ENCODE measurements around the gene PRAME. TPM values are rescaled to one million over a fixed set of nuclear protein-coding genes. Genes with fewer than 3 reads are reported as not detected.
"Not testable (repeated sequence)": the region's sequence is repeated elsewhere in the genome, so short reads cannot be mapped to it uniquely, and the experiment has no call there.

The PRAME gene
- total and polyA plus RNA-seq, 2 experiments from 2014 or later = not detected

DNA sequence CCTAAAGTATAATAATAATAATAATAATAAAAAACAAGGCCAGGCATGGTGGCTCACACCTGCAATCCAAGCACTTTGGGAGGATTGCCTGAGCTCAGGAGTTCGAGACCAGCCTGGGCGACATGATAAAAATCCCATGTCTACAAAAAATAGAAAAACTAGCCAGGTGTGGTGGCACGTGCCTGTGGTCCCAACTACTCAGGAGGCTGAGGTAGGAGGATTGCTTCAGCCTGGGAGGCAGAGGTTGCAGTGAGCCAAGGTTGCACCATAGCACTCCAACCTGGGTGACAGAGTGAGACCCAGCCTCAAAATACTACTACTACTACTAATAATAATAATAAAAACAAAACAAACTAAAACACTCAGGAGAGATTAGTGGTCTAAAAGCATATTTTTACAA lies 23.4 kb downstream of the PRAME start:
- Histone ChIP-seq H3K9me3 (ENCODE audit: low read depth) (no peaks in the 10 kb centered on the region), H3K4me3 (no peak overlapping the region), H3K27me3 (no peaks in the 10 kb centered on the region), H3K4me1 (ENCODE audit: low read depth) (no peaks in the 10 kb centered on the region), H3K27ac (no peak overlapping the region), H3K36me3 (no peaks in the 10 kb centered on the region)
- DNase-seq (ENCODE audit: low read depth in 1 of 2, low spot score in 1 of 2) = no peak
- TF ChIP-seq, protein P1, sequence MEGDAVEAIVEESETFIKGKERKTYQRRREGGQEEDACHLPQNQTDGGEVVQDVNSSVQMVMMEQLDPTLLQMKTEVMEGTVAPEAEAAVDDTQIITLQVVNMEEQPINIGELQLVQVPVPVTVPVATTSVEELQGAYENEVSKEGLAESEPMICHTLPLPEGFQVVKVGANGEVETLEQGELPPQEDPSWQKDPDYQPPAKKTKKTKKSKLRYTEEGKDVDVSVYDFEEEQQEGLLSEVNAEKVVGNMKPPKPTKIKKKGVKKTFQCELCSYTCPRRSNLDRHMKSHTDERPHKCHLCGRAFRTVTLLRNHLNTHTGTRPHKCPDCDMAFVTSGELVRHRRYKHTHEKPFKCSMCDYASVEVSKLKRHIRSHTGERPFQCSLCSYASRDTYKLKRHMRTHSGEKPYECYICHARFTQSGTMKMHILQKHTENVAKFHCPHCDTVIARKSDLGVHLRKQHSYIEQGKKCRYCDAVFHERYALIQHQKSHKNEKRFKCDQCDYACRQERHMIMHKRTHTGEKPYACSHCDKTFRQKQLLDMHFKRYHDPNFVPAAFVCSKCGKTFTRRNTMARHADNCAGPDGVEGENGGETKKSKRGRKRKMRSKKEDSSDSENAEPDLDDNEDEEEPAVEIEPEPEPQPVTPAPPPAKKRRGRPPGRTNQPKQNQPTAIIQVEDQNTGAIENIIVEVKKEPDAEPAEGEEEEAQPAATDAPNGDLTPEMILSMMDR (IDR thresholded peaks at IDR 0.05; ENCODE audit: low read depth, low read length) = no peak

DNA sequence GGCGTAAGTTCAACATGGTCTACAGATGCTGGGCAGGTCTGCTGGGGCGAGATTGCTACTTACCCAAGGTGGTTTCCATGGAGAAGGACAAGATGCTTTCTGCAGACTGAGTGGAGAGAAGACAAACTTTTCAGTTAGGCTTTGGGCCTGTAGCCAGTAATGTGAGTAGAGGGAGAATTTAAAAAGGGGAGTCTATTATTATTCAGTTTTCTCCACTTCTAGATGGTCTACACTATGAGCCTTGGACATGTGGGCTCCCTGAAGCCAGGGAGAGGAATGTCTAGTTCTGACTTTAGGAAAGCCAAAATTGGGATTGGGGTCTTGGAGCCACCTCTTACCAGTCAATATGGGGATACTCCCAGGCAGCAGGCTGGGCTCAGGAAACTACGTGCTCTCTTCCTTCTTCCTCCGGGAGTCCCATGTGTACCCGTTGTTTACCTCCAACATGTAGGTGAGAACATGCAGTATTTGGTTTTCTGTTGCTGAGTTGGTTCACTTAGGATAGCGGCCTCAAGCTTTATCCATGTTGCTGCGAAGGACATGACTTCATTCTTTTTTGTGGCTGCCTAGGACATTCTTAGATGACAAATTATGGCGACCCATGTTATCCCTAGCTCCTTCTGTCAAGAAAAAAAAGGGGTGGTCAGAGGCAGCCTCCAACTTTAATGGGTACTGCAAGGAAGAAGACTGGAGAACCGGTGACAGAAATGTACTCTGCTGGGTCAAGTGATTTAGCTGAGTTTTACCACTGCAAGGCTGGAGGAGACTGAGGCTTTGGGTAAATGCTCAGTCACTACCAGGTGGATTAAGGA lies 24.3 kb downstream of the PRAME start:
- no peaks in the 10 kb centered on the region for H3K4me1 ChIP-seq (ENCODE audit: low read depth)
- no peaks in the 10 kb centered on the region for H3K9me3 ChIP-seq (ENCODE audit: low read depth)
- no peak overlapping the region for H3K4me3 ChIP-seq
- TF ChIP-seq, protein P1 (IDR thresholded peaks at IDR 0.05; ENCODE audit: low read depth, low read length) = no peak
- DNase-seq (ENCODE audit: low read depth in 1 of 2, low spot score in 1 of 2) = no peak
- no peaks in the 10 kb centered on the region for H3K36me3 ChIP-seq
- H3K27me3 ChIP-seq = no peaks in the 10 kb centered on the region
- H3K27ac ChIP-seq = no peak overlapping the region

DNA sequence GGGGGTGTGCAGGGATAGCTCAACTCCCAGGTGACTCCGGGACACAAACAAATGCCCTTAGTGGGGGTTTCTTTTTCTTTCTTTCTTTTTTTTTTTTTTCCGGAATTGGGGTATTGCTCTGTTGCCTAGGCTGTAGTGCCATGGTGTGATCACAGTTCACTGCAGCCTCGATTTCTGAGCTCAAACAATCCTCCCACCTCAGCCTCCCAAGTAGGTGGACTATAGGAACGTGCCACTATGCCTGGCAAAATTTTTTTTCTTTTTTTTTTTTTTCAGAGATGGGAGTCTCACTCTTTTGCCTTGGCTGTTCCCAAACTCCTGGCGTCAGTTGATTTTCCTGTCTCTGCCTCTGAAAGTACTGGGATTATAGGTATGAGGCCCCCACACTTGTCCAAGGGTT lies 25.2 kb downstream of the PRAME start:
- TF ChIP-seq, protein P1 (IDR thresholded peaks at IDR 0.05; ENCODE audit: low read depth, low read length) = no peak
- no peak overlapping the region for H3K4me3 ChIP-seq
- no peak for DNase-seq (ENCODE audit: low read depth in 1 of 2, low spot score in 1 of 2)
- H3K36me3 ChIP-seq = no peaks in the 10 kb centered on the region
- no peaks in the 10 kb centered on the region for H3K9me3 ChIP-seq (ENCODE audit: low read depth)
- H3K4me1 ChIP-seq (ENCODE audit: low read depth) = no peaks in the 10 kb centered on the region
- H3K27me3 ChIP-seq = no peaks in the 10 kb centered on the region
- no peak overlapping the region for H3K27ac ChIP-seq

DNA sequence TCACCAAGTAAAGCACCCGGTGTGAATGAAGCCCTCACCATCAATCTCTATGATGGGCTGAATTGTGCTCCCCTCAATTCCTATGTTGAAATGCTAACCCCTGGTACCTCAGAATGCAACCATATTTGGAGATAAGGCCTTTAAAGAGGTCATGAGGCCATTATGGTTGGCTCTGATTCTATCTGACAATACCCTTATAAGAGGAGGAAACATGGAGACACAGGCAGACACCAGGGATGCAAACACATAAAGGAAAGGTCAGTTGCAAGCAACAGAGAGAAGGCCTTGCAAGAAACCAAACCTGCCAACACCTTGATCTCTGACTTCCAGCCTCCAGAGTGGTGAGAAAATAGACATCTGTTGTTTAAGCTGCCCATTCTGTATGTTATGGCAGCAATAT lies 25.6 kb downstream of the PRAME start:
- Histone ChIP-seq H3K27me3 (no peaks in the 10 kb centered on the region), H3K9me3 (ENCODE audit: low read depth) (no peaks in the 10 kb centered on the region), H3K36me3 (no peaks in the 10 kb centered on the region), H3K4me3 (no peak overlapping the region), H3K27ac (no peak overlapping the region), H3K4me1 (ENCODE audit: low read depth) (no peaks in the 10 kb centered on the region)
- TF ChIP-seq, protein P1 (IDR thresholded peaks at IDR 0.05; ENCODE audit: low read depth, low read length) = no peak
- DNase-seq (ENCODE audit: low read depth in 1 of 2, low spot score in 1 of 2) = no peak

DNA sequence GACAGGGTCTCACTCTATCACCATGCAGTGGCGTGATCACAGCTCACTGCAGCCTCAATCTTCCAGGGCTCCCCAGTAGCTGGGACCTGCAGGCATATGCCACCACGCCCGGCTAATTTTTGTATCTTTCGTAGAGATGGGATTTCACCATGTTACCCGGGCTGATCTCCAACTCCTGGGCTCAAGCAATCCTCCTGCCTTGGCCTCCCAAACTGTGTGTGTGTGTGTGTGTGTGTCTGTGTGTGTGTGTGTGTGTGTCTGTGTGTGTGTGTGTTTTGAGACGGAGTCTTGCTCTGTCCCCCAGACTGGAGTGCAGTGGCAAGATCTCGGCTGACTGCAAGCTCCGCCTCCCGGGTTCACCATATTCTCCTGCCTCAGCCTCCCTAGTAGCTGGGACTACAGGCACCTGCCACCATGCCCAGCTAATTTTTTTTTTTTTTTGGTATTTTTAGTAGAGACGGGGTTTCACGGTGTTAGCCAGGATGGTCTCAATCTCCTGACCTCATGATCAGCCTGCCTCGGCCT lies 26.5 kb downstream of the PRAME start:
- H3K27ac ChIP-seq; H3K27me3 ChIP-seq; H3K4me1 ChIP-seq (ENCODE audit: low read depth); H3K4me3 ChIP-seq; H3K9me3 ChIP-seq (ENCODE audit: low read depth); H3K36me3 ChIP-seq; DNase-seq (ENCODE audit: low read depth in 1 of 2, low spot score in 1 of 2): not testable (repeated sequence)

DNA sequence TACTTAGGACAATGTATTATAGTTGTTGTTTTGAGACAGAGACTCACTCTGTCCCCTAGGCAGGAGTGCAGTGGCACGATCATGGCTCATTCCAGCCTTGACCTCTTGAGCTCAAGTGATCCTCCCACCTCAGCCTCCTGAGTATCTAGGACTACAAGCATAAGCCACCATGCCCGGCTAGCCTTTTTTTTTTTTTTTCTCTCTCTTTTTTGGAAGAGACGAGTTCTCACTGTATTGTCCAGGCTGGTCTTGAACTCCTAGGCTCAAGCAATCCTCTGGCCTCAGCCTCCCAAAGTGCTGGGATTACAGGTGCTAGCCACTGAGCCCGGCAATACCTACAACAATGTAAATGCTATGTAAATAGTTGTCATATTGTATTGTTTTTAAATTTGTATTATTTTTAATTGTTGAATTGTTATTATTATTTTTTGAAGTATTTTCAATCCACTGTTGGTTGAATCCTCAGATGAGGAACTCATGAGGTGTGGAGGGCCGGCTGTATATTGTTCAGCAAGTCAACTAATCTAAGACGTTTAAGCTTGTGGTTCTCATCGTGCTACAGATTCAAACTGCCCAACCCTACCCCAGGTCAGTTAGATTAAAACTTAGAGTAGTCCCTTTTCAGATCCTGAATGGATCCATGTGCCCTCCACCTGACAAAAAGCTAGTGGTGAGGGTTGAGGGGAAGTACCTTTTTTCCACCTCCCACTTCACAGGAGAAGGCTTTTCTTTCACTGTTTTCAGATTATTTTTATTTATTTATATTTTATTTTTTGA lies 27.1 kb downstream of the PRAME start:
- H3K4me1 ChIP-seq (ENCODE audit: low read depth) = no peaks in the 10 kb centered on the region
- no peaks in the 10 kb centered on the region for H3K27me3 ChIP-seq
- no peak overlapping the region for H3K4me3 ChIP-seq
- H3K36me3 ChIP-seq = no peaks in the 10 kb centered on the region
- H3K27ac ChIP-seq = no peak overlapping the region
- DNase-seq (ENCODE audit: low read depth in 1 of 2, low spot score in 1 of 2) = no peak
- TF ChIP-seq, protein P1 (IDR thresholded peaks at IDR 0.05; ENCODE audit: low read depth, low read length) = no peak
- no peaks in the 10 kb centered on the region for H3K9me3 ChIP-seq (ENCODE audit: low read depth)
